ENCODE measurements around the gene ZFYVE27. TPM values are rescaled to one million over a fixed set of nuclear protein-coding genes. Genes with fewer than 3 reads are reported as not detected.

ZFYVE27 gene
- polyA plus RNA-seq, 1 donor (not counting 4 experiments of a cell fraction or from before 2014, with no cell fraction given), result 14.3 TPM

- Histone ChIP-seq H2AFZ (ENCODE audit: control insufficient read depth, low read length) (no peak overlapping the region), H3K9me1 (ENCODE audit: control insufficient read depth, extremely low read depth, insufficient read depth, low read length) (no peaks in the 10 kb centered on the region), H3K9me3 (ENCODE audit: control insufficient read depth, low read depth, low read length) (no peaks in the 10 kb centered on the region), H3K27me3 (ENCODE audit: control insufficient read depth, extremely low read depth, insufficient read depth, low read length) (no peaks in the 10 kb centered on the region), H3K4me3 (ENCODE audit: control insufficient read depth in 2 of 3, extremely low read depth in 1 of 3, insufficient read depth in 2 of 3, low read depth in 1 of 3, low read length in 3 of 3) (no peak overlapping the region), H3K4me1 (ENCODE audit: control insufficient read depth, extremely low read depth, insufficient read depth, low read length) (peaks cover 2% of the 10 kb centered on the region), H3K36me3 (ENCODE audit: control insufficient read depth in 2 of 2, extremely low read depth in 1 of 2, insufficient read depth in 2 of 2, low read length in 2 of 2) (peaks cover 13 to 15% of the 10 kb centered on the region in 2 experiments), H3K79me2 (ENCODE audit: control insufficient read depth, insufficient read depth, low read length) (no peaks in the 10 kb centered on the region), H4K20me1 (ENCODE audit: control insufficient read depth, extremely low read depth, insufficient read depth, low read length) (peaks cover 4% of the 10 kb centered on the region), H3K4me2 (ENCODE audit: control insufficient read depth, extremely low read depth, insufficient read depth, low read depth, low read length) (no peak overlapping the region), H3K9ac (ENCODE audit: control insufficient read depth, extremely low read depth, insufficient read depth, low read length) (no peak overlapping the region), H3K27ac (ENCODE audit: control insufficient read depth, insufficient read depth, low read length) (no peak overlapping the region)
- FAIRE-seq (no peak), DNase-seq (ENCODE audit: low read depth, low spot score) (no peak)
- dilution Hi-C loops (cut with MboI; ENCODE audit: extremely low pct_ligation_motif_present, low sequenced_read_pairs), result loop anchor here (25.0 kb wide), 1 partner anchor 99 kb away; no protein-coding TSS in a partner anchor
- TF ChIP-seq CTCF (optimal IDR thresholded peaks at IDR 0.05 in 1 of 3, IDR thresholded peaks at IDR 0.05 in 1 of 3, conservative IDR thresholded peaks at IDR 0.05 in 1 of 3; ENCODE audit: extremely low read depth in 1 of 3, insufficient read depth in 2 of 3, low read length in 3 of 3), result no peak
- no peak for TF ChIP-seq EZH2 (IDR thresholded peaks at IDR 0.05; ENCODE audit: low read length)
Measured at GRCh38 chr10:97762816-97763215, 25.9 kb downstream of the ZFYVE27 start.

- Histone ChIP-seq H3K79me2 (ENCODE audit: control insufficient read depth, insufficient read depth, low read length) (no peaks in the 10 kb centered on the region), H3K9me1 (ENCODE audit: control insufficient read depth, extremely low read depth, insufficient read depth, low read length) (no peaks in the 10 kb centered on the region), H3K4me1 (ENCODE audit: control insufficient read depth, extremely low read depth, insufficient read depth, low read length) (peaks cover 2% of the 10 kb centered on the region), H2AFZ (ENCODE audit: control insufficient read depth, low read length) (no peak overlapping the region), H4K20me1 (ENCODE audit: control insufficient read depth, extremely low read depth, insufficient read depth, low read length) (peaks cover 4% of the 10 kb centered on the region), H3K9ac (ENCODE audit: control insufficient read depth, extremely low read depth, insufficient read depth, low read length) (no peak overlapping the region), H3K4me3 (ENCODE audit: control insufficient read depth in 2 of 3, extremely low read depth in 1 of 3, insufficient read depth in 2 of 3, low read depth in 1 of 3, low read length in 3 of 3) (no peak overlapping the region), H3K9me3 (ENCODE audit: control insufficient read depth, low read depth, low read length) (no peaks in the 10 kb centered on the region), H3K27me3 (ENCODE audit: control insufficient read depth, extremely low read depth, insufficient read depth, low read length) (no peaks in the 10 kb centered on the region), H3K4me2 (ENCODE audit: control insufficient read depth, extremely low read depth, insufficient read depth, low read depth, low read length) (no peak overlapping the region), H3K27ac (ENCODE audit: control insufficient read depth, insufficient read depth, low read length) (no peak overlapping the region), H3K36me3 (ENCODE audit: control insufficient read depth in 2 of 2, extremely low read depth in 1 of 2, insufficient read depth in 2 of 2, low read length in 2 of 2) (peaks cover 13 to 15% of the 10 kb centered on the region in 2 experiments)
- FAIRE-seq (no peak), DNase-seq (ENCODE audit: low read depth, low spot score) (no peak)
- dilution Hi-C loops (cut with MboI; ENCODE audit: extremely low pct_ligation_motif_present, low sequenced_read_pairs), result loop anchor here (25.0 kb wide), 1 partner anchor 99 kb away; no protein-coding TSS in a partner anchor
- TF ChIP-seq EZH2 (IDR thresholded peaks at IDR 0.05; ENCODE audit: low read length), result no peak
- TF ChIP-seq CTCF (optimal IDR thresholded peaks at IDR 0.05 in 1 of 3, IDR thresholded peaks at IDR 0.05 in 1 of 3, conservative IDR thresholded peaks at IDR 0.05 in 1 of 3; ENCODE audit: extremely low read depth in 1 of 3, insufficient read depth in 2 of 3, low read length in 3 of 3), result no peak
Measured at GRCh38 chr10:97763411-97763810, 26.5 kb downstream of the ZFYVE27 start.

Measured in keratinocyte (primary cell).